HCEC 1CT (cell line): Measurements from ENCODE around the gene MYL9.

Experiments used
- DNase-seq: peaks from one replicate; pipeline ENCODE4 v3.0.0-alpha.2; 2017

MYL9 gene

DNA sequence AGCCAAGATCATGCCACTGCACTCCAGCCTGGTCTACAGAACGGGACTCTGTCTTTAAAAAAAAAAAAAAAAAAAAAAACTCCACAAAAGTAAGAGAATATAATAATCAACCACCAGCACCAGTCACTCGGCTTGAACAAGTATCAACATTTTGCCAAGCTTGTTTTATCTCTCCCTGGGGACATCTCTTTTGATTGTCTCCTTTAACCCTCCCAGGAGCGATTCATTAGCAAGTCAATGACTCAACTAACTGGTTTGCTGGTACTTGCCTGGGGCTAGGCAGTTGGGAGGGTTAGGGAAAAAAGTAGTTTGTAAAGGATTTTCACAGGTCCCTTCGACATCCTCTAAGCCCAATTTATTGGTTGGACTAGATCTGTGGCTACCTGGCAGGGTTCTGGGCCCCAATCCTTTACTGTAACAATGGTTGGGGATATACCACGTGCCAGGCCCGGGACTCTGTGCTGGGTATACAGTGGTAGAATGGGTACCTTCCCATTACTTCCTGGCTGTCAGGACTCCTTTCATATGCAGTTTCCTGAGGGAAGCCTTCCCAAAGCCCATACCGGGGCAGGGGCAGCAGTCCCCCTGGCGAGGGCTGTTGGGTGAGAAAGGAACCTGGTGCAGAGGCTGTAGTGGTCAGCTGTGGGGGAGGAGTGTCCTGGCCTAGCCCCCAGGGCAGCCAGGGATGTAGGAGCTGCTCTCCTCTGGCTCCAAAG lies 44.2 kb downstream of the MYL9 start:
- no peak for DNase-seq

DNA sequence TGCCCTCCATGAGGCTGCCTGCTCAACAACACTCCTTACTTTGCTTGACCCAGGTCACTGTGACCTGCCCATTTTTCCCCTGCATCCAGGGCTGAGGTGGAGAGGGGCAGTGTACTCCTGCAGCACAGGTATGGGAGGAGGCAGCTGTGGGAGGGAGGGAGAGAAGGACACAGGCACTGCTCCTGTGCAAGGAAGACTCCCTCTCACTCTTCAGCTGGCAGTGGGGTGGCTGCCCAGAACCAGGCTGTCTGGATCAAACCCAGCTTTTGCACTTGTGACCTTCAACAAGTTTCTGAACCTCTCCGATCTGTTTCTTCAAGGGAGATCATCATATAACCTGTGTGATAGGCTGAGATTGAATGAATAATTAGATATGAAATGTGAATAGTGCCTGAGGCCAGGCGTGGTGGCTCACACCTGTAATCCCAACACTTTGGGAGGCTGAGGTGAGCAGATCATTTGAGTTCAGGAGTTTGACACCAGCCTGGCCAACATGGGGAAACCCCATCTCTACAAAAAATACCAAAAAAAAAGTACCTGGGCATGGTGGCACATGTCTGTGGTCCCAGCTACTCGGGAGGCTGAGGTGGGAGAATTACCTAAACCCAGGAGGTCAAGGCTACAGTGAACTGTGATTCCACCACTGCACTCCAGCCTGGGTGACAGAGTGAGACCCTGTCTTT lies 46.2 kb downstream of the MYL9 start:
- no peak for DNase-seq

DNA sequence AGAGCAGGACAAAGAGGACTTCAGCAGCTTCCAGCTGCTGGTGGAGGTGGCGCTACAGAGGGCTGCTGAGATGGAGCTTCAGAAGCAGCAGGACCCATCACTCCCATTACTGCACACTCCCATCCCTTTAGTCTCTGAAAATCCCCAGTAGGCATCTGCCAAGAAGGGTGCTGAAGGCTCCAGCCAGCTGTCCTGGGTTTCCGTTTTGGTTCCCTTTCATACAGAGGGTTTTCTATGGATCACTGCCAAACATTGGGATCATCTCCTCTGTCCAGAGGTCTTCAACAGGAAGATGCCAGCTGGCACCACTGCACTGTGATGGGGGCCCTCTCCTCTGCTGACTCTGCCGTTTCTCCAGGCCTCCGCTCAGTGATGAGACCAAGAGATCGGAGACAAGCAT lies 50.0 kb downstream of the MYL9 start:
- no peak for DNase-seq

DNA sequence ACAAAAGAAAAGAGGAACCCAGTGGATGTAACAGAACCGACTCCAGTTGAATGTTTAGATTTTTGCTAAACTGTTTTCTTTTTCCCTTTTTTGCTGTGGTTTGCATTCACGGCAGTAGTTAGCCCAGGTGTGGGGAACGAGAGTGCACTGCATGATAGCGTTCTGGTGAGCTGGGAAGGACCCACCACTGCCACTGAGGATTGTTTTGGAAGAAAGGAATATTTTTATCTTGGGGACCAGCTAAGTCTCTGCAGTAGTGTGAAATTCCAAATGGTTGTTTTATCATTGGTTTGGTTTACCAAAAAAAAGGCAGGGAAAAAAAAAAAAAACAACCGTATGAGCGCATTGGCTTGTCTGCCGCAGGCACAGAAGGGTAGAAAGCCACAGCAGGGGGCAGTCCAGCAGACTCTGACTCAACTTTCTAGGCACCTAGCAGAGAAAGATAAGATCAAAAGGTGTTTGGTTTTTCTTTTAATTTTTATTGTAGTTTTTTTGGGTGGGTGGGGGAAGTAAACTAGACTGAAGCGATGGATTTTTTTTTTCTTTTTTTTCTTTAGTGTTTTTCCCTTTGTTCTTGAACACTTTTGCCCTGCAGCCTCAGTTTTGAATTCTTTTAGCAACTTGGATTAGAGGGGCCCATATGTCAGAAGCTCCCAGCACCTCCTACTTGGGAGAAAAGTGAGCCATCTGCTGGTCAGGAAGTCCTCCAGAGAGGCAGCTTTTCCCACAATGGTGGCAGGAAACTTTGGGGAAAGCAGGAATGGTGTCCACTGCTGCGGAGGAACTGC lies 50.7 kb downstream of the MYL9 start:
- no peak for DNase-seq

DNA sequence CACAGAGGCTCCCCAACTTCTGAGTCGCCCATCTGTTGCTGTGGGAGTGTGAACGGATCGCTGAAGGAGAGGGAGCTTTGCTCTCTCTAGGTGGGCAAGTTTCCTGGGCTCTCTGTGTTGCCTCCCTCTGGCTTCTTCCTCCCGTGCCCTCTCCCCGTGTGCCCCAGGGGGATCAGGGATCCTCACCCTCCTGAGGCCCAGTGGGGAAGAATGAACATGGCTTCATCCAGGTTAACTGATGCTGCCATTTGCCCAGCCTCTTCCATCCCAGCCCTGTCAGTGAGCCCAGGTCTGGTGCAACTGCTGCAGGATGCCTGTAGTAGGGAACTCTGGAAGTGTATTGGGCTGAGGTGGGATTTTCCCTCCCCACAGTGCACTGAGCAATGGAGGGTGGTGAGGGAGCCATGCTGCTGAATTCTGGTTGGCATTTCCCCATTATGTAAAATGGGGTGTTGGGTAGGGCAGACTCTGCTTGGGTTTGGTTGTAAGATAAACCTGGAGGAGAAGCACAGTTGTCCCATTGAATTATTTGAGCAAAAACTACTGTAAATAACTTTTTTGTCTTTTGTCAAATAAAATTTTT lies 52.1 kb downstream of the MYL9 start:
- DNase-seq, result no peak

DNA sequence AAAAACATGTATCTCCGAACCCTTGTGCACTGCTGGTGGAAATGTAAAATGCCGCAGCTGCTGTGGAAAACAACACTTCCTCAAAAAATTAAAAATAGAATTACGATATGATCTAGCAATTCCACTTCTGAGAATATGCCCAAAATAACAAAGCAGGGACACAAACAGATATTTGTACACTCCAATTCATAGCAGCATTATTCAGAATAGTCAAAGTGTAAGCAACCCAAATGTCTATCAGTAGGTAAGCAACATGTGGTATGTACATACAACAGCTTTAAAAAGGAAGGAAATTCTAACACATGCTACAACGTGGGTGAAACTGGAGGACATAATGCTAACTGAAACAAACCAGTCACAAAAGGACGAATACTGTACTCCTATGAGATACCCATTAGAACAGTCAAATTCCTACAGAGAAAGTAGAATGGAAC lies 58.6 kb downstream of the MYL9 start:
- no peak for DNase-seq
